ENCODE data around the gene C3orf18. TPM values are rescaled to one million over a fixed set of nuclear protein-coding genes. Genes with fewer than 3 reads are reported as not detected.

The C3orf18 gene
- total RNA-seq, 1 donor from 2014 or later, result 10.8 TPM

DNA sequence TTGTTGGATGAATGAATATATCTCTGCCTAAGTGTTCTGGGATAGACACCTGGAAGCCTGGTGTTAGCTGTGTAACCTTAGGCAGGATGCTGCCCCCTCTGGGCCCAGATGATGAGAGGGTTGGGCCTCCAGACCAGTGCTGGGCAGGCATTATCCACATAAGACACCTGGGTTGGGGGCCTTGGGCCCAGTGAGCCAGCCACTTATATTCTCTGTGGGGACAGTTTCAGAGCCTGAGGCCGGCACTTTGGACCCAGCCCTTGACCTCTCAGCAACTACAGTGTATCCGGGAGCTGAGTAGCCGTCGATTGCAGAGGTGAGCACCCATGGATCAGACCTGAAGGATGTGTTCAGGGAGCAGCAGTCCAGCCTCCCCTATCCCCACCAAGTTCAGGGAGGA, 3.9 kb upstream of the C3orf18 start:
- H3K9me3 ChIP-seq, result no peaks in the 10 kb centered on the region
- no peak for DNase-seq (ENCODE audit: extremely low spot score in 2 of 2)
- H3K4me1 ChIP-seq, result peaks cover 55% of the 10 kb centered on the region
- no peak for TF ChIP-seq POLR2AphosphoS5 (IDR thresholded peaks at IDR 0.05; ENCODE audit: insufficient read depth in 1 of 2, low read depth in 1 of 2)
- no peak for TF ChIP-seq POLR2A (IDR thresholded peaks at IDR 0.05)
- TF ChIP-seq, protein P1, sequence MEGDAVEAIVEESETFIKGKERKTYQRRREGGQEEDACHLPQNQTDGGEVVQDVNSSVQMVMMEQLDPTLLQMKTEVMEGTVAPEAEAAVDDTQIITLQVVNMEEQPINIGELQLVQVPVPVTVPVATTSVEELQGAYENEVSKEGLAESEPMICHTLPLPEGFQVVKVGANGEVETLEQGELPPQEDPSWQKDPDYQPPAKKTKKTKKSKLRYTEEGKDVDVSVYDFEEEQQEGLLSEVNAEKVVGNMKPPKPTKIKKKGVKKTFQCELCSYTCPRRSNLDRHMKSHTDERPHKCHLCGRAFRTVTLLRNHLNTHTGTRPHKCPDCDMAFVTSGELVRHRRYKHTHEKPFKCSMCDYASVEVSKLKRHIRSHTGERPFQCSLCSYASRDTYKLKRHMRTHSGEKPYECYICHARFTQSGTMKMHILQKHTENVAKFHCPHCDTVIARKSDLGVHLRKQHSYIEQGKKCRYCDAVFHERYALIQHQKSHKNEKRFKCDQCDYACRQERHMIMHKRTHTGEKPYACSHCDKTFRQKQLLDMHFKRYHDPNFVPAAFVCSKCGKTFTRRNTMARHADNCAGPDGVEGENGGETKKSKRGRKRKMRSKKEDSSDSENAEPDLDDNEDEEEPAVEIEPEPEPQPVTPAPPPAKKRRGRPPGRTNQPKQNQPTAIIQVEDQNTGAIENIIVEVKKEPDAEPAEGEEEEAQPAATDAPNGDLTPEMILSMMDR (IDR thresholded peaks at IDR 0.05), result no peak
- no peak overlapping the region for H3K27ac ChIP-seq
- peaks cover 0 to 2% of the 10 kb centered on the region in 2 donors for H3K36me3 ChIP-seq
- intact Hi-C loops (cut with DNase I), result loop anchor here (1.0 kb wide), 1 partner anchor 41 kb away; no protein-coding TSS in a partner anchor
- no peak overlapping the region for H3K4me3 ChIP-seq
- H3K27me3 ChIP-seq, result no peaks in the 10 kb centered on the region

DNA sequence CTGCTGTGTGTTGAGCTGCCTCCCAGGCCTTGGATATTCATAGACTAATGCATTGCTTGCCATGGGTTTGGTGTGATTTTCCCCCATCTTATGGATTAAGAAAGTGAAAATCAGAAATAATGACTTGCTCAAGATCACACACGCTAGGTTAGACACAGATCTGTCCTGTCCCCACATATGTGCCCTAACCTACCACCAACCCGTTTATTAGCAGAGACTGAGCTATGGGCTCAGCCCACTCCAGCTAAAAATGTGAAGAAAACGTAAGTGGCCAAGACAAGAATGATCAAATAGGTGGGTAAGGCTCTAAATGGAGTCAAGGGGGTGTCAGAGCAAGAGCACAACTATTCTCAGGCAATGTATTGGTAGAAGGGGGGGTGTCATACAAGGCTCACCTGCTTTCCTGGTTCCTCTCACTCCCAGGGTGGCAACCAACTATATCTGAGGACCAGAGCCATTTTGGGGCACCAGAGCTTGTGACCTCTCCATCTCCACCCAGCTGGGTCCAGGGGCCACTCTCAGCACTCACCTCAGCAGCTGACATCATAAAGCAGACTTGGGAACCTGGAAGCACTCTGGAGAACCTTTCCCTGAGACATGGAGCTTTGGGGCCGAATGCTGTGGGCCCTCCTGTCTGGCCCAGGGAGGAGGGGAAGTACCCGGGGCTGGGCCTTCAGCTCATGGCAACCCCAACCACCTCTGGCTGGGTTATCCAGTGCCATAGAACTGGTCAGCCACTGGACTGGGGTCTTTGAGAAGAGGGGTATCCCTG, 3.1 kb upstream of the C3orf18 start:
- intact Hi-C loops (cut with DNase I), result loop anchor here (1.0 kb wide), 1 partner anchor 42 kb away; no protein-coding TSS in a partner anchor
- no peak overlapping the region for H3K4me3 ChIP-seq

DNA sequence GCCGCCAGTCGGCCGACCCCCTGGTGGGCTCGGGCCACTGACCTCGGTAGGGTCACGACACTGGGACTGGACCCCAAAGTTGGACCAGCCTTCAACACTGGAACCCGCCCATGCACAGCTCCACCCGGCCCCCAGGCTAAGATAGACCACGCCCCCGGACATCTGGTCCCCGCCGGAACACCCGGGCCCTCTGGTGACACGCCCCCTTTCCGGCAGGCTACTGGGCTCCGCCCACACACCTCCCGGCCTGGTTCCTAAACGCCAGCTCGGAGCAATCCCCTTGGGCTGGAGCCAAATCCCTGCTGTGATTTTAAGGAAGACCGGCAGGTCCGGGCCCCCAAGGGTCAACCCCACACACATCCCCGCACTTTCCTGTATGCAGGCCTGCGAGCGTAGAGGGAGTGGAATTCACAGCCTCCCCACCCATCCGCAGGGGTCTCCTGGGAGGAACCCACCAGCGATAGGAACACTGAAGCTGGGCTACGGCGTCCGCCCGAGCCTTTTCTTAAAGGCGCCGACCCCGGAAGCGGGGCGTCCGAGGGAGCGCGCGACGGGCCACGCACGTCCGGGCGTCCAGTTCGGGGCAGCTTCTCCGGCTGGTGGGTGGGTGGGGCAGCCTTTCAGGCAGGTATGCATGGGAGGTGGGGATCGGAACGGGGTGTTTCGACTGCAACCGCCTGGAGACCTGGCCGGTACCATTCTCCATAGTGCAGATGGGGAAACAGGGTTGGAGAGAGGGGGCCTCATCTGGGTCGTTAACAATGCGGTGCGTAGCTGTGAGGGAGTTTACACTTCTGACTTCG, 1.6 kb upstream of the C3orf18 start, which contains the start of gene HEMK1:
TSS of gene HEMK1 (plus strand) at position 576 of the 803 bp plus-strand sequence. CDS start 1,583 bp downstream, outside the sequence.
- H3K36me3 ChIP-seq, result no peaks in the 10 kb centered on the region
- peak within 1 kb of the TSS; percentile 73 to 92 for H3K4me3 ChIP-seq
- H3K4me1 ChIP-seq, result peaks cover 57% of the 10 kb centered on the region
- no peaks in the 10 kb centered on the region for H3K27me3 ChIP-seq
- H3K9me3 ChIP-seq, result no peaks in the 10 kb centered on the region
- intact Hi-C loops (cut with DNase I), result no loop called here
- peak in 1 of 2 donors; percentile 98 for DNase-seq (ENCODE audit: extremely low spot score in 2 of 2)
- TF ChIP-seq POLR2AphosphoS5 (IDR thresholded peaks at IDR 0.05; ENCODE audit: insufficient read depth in 1 of 2, low read depth in 1 of 2), result peak; percentile 90 to 97
- peak in 1 of 2 donors; percentile 50 for TF ChIP-seq POLR2A (IDR thresholded peaks at IDR 0.05)
- TF ChIP-seq, protein P1 (IDR thresholded peaks at IDR 0.05), result no peak
- H3K27ac ChIP-seq, result peak within 1 kb of the TSS; percentile 87

More for the DNA sequence above, 3.1 kb upstream of the C3orf18 start:
- Histone ChIP-seq H3K9me3 (no peaks in the 10 kb centered on the region), H3K4me1 (peaks cover 57% of the 10 kb centered on the region), H3K27ac (no peak overlapping the region), H3K36me3 (no peaks in the 10 kb centered on the region), H3K27me3 (no peaks in the 10 kb centered on the region)
- TF ChIP-seq POLR2A (IDR thresholded peaks at IDR 0.05), result no peak
- no peak for DNase-seq (ENCODE audit: extremely low spot score in 2 of 2)

DNA sequence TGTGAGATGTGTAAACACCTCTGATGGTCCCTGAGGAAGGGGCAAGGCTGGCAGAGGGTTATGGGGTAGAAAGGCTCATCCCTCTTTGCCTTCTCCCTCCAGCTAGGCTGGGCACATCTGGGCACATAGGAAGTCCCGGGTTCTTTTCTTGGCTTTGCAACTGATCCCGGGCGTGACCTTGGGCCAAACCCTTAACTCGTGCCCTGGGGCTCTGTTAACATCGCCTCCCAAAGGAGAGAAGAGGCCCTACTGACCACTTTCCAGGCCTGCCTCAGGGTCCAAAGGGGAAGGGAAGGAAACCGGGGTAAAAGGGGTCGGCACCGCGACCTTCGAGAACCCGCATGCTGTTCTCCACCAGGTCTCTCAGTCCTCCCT, 549 bp downstream of the C3orf18 start:
- peak overlapping the region; percentile 87 for H3K27ac ChIP-seq
- no peaks in the 10 kb centered on the region for H3K27me3 ChIP-seq
- H3K4me1 ChIP-seq, result peaks cover 49% of the 10 kb centered on the region
- DNase-seq (ENCODE audit: extremely low spot score in 2 of 2), result no peak
- no peaks in the 10 kb centered on the region for H3K36me3 ChIP-seq
- H3K4me3 ChIP-seq, result peak overlapping the region; percentile 59 to 66
- no peak for TF ChIP-seq POLR2AphosphoS5 (IDR thresholded peaks at IDR 0.05; ENCODE audit: insufficient read depth in 1 of 2, low read depth in 1 of 2)
- no peak for TF ChIP-seq POLR2A (IDR thresholded peaks at IDR 0.05)
- TF ChIP-seq, protein P1 (IDR thresholded peaks at IDR 0.05), result no peak
- intact Hi-C loops (cut with DNase I), result no loop called here
- H3K9me3 ChIP-seq, result no peaks in the 10 kb centered on the region

DNA sequence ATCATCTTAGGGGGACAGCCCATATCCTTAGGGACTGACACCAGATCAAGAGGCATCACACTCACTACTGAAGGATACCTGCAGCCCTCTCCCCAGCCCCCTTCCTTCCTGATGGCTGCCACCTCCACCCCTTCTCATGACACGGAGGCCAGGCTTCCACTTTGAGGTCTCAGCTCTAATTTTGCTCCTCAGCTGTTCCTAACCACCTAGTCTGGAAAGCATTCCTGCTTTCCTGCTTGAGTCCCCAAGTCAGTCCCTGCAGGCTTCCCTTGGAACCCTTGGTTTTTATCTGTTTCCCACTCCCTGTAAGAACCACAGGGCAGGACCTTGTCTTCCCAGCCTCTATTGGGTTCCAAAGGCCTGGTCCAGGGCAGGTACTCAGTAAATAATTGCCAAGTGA, 3.2 kb downstream of the C3orf18 start:
- no peak overlapping the region for H3K27ac ChIP-seq
- no peaks in the 10 kb centered on the region for H3K36me3 ChIP-seq
- no peak for TF ChIP-seq POLR2AphosphoS5 (IDR thresholded peaks at IDR 0.05; ENCODE audit: insufficient read depth in 1 of 2, low read depth in 1 of 2)
- TF ChIP-seq, protein P1 (IDR thresholded peaks at IDR 0.05), result no peak
- no peak for TF ChIP-seq POLR2A (IDR thresholded peaks at IDR 0.05)

More for the DNA sequence above, 3.2 kb downstream of the C3orf18 start:
- intact Hi-C loops (cut with DNase I), result no loop called here
- Histone ChIP-seq H3K27me3 (no peaks in the 10 kb centered on the region), H3K9me3 (no peaks in the 10 kb centered on the region), H3K4me1 (peaks cover 24% of the 10 kb centered on the region), H3K4me3 (no peak overlapping the region)
- DNase-seq (ENCODE audit: extremely low spot score in 2 of 2), result no peak

Measured in vagina (tissue), 2 donors.